NCI-H446 treated with DMSO at 0.1 percent for 48 hours (cell line): ENCODE data around the gene MMP24.
A peak's percentile ranks its signal among the peaks of the same experiment; 100 is the strongest.
"Not testable (repeated sequence)": the region's sequence is repeated elsewhere in the genome, so short reads cannot be mapped to it uniquely, and the experiment has no call there.

ENCODE experiments used
- DNase-seq: peaks from one replicate; lab custom pipeline; 2025; lab: John Stamatoyannopoulos, UW

MMP24 gene

GRCh38 chr20:35226126-35226883 lies at the start of gene MMP24:
Gene MMP24 (plus strand): TSS chr20:35226690. CDS start chr20:35226739, 49 bp downstream.
- no peak for DNase-seq

GRCh38 chr20:35179292-35180212 lies 46.9 kb upstream of the MMP24 start:
- no peak for DNase-seq

- DNase-seq = no peak
Observed at GRCh38 chr20:35180266-35180665, 46.2 kb upstream of the MMP24 start.

- no peak for DNase-seq
Observed at GRCh38 chr20:35181731-35182130, 44.8 kb upstream of the MMP24 start.

- not testable (repeated sequence) for DNase-seq
Observed at GRCh38 chr20:35186691-35187289, 39.7 kb upstream of the MMP24 start.

GRCh38 chr20:35187584-35188190 lies 38.8 kb upstream of the MMP24 start:
- no peak for DNase-seq

- DNase-seq = not testable (repeated sequence)
Observed at GRCh38 chr20:35189223-35189622, 37.3 kb upstream of the MMP24 start.

GRCh38 chr20:35190556-35190955 lies 35.9 kb upstream of the MMP24 start:
- DNase-seq = no peak

- DNase-seq = no peak
Observed at GRCh38 chr20:35191419-35192117, 34.9 kb upstream of the MMP24 start.

- no peak for DNase-seq
Observed at GRCh38 chr20:35192118-35192872, 34.2 kb upstream of the MMP24 start.

- not testable (repeated sequence) for DNase-seq
Observed at GRCh38 chr20:35193031-35193791, 33.3 kb upstream of the MMP24 start.

- DNase-seq = no peak
Observed at GRCh38 chr20:35196313-35196712, 30.2 kb upstream of the MMP24 start.

GRCh38 chr20:35199740-35200139 lies 26.8 kb upstream of the MMP24 start:
- no peak for DNase-seq

GRCh38 chr20:35200267-35200666 lies 26.2 kb upstream of the MMP24 start:
- DNase-seq = no peak

- DNase-seq = not testable (repeated sequence)
Observed at GRCh38 chr20:35201467-35201866, 25.0 kb upstream of the MMP24 start.

GRCh38 chr20:35206802-35207201 lies 19.7 kb upstream of the MMP24 start:
- no peak for DNase-seq

- peak; percentile 59 for DNase-seq
Observed at GRCh38 chr20:35207950-35208611, 18.4 kb upstream of the MMP24 start.

- no peak for DNase-seq
Observed at GRCh38 chr20:35215066-35215956, 11.2 kb upstream of the MMP24 start.
